ENCODE results near the gene DHX8. TPM values are rescaled to one million over a fixed set of nuclear protein-coding genes. Genes with fewer than 3 reads are reported as not detected.
A peak's percentile ranks its signal among the peaks of the same experiment; 100 is the strongest.

Gene DHX8
- total and polyA plus RNA-seq, 2 of the 8 experiments (the other 6 are each of a cell fraction or from before 2014, with no cell fraction given), result 30.5 to 59.4 TPM

GRCh38 chr17:43562679-43563599 is 79.2 kb downstream of the DHX8 start:
- Histone ChIP-seq H3K4ac (replicated peaks; ENCODE audit: insufficient read length, low read depth, low read length) (no peak overlapping the region), H3K4me1 (replicated peaks in 1 of 4; ENCODE audit: control insufficient read depth in 3 of 4, insufficient read depth in 4 of 4, low read length in 3 of 4) (peaks cover 13 to 24% (median 20%) of the 10 kb centered on the region in 4 experiments), H4K8ac (ENCODE audit: extremely low read depth, insufficient read depth, low read length) (no peak overlapping the region), H3K36me3 (ENCODE audit: control insufficient read depth in 2 of 4, insufficient read depth in 4 of 4, low read length in 3 of 4) (no peaks in the 10 kb centered on the region), H2AFZ (ENCODE audit: low read length) (0 out of 2 replicates have a peak overlapping the region, but pooled peaks have one; percentile 2), H3K14ac (ENCODE audit: insufficient read length) (no peak overlapping the region), H3K79me1 (ENCODE audit: low read depth, low read length) (no peaks in the 10 kb centered on the region), H3K27ac (ENCODE audit: low read depth, low read length) (no peak overlapping the region), H3K23me2 (ENCODE audit: low read depth, low read length) (no peaks in the 10 kb centered on the region), H3K9ac (replicated peaks in 1 of 4; ENCODE audit: extremely low read depth in 1 of 4, low read depth in 3 of 4, low read length in 3 of 4) (no peak overlapping the region), H2BK5ac (ENCODE audit: low read depth, low read length) (peak overlapping the region; percentile 13; the same call in 1 of the 2 replicates), H4K5ac (ENCODE audit: insufficient read length, low read depth, low read length) (no peak overlapping the region), H3K23ac (ENCODE audit: insufficient read length) (no peak overlapping the region), H4K20me1 (replicated peaks in 1 of 2; ENCODE audit: control insufficient read depth in 1 of 2, insufficient read depth in 2 of 2, low read length in 2 of 2) (no peaks in the 10 kb centered on the region), H2BK15ac (ENCODE audit: low read length) (no peak overlapping the region), H2BK120ac (replicated peaks; ENCODE audit: low read depth, low read length) (no peak overlapping the region), H3K27me3 (replicated peaks in 1 of 4; ENCODE audit: control insufficient read depth in 3 of 4, extremely low read depth in 1 of 4, insufficient read depth in 3 of 4, low read length in 3 of 4) (peaks cover 0 to 3% (median 1%) of the 10 kb centered on the region in 4 experiments; a peak in 3 of 7 replicates), H3K79me2 (ENCODE audit: control insufficient read depth in 1 of 2, insufficient read depth in 2 of 2, low read length in 2 of 2) (no peaks in the 10 kb centered on the region), H2BK20ac (ENCODE audit: low read length) (no peak overlapping the region), H4K91ac (replicated peaks; ENCODE audit: insufficient read length, low read length) (no peak overlapping the region), H2BK12ac (ENCODE audit: low read depth, low read length) (no peak overlapping the region), H3K4me2 (ENCODE audit: insufficient read depth in 1 of 2, low read depth in 2 of 2, low read length in 2 of 2) (peak overlapping the region; percentile 47 to 50), H3K56ac (replicated peaks; ENCODE audit: insufficient read length, low read depth, low read length) (no peak overlapping the region), H3K9me3 (ENCODE audit: insufficient read depth in 2 of 2, low read depth in 1 of 2, low read length in 1 of 2) (no peaks in the 10 kb centered on the region), H3K18ac (ENCODE audit: extremely low read depth, low read length) (peak overlapping the region; percentile 25), H3K4me3 (ENCODE audit: extremely low read depth in 1 of 4, insufficient read depth in 2 of 4, low read depth in 3 of 4, low read length in 4 of 4) (peak overlapping the region in 2 of 4 experiments; percentile 14 to 43; a peak in 3 of 8 replicates), H2AK5ac (ENCODE audit: low read depth, low read length) (no peak overlapping the region)
- DNase-seq (ENCODE audit: low read depth in 1 of 2, low spot score in 2 of 2) (no peak), FAIRE-seq (no peak)
- ChIA-PET POLR2A (ENCODE audit: partially characterized antibody) (interaction anchor here (0.6 to 5.6 kb wide), 15 partner anchors 9 to 746 kb away, joined by 3 to 36 read pairs (median 4); partner anchors contain the start of gene ETV4), CTCF (ENCODE audit: partially characterized antibody) (interaction anchor here (0.7 to 6.6 kb wide), 19 partner anchors 13 to 227 kb away, joined by 3 to 65 read pairs (median 3); no protein-coding TSS in a partner anchor)
- 32% methylated on average over 19 of the region's 19 CpGs; no CpG with 5 or more reads in 1 of the 2 experiments for WGBS, 2 experiments (ENCODE audit: extremely low coverage in 1 of 2, insufficient coverage in 1 of 2, insufficient read length in 1 of 2, insufficient replicate concordance in 2 of 2, low coverage in 1 of 2, low lambda C conversion rate in 2 of 2, missing lambda C conversion rate in 1 of 2)
- TF ChIP-seq ASH2L (IDR thresholded peaks at IDR 0.05; ENCODE audit: low read length) (no peak), CBX8 (IDR thresholded peaks at IDR 0.05; ENCODE audit: borderline replicate concordance, low read depth, low read length) (no peak), JUND (IDR thresholded peaks at IDR 0.05; ENCODE audit: low read length) (no peak)
- TF ChIP-seq, protein P1, sequence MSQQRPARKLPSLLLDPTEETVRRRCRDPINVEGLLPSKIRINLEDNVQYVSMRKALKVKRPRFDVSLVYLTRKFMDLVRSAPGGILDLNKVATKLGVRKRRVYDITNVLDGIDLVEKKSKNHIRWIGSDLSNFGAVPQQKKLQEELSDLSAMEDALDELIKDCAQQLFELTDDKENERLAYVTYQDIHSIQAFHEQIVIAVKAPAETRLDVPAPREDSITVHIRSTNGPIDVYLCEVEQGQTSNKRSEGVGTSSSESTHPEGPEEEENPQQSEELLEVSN (IDR thresholded peaks at IDR 0.05), result 0 out of 2 replicates have a peak, but pooled peaks have one; percentile 31

Data from H1 (cell line).